Liver (tissue), 3 donors: ENCODE results near the gene MRPL54.

Experiments
- FOXA1 ChIP-seq: IDR thresholded peaks from 2 replicates; pipeline ENCODE4 v1.6.1; 2016; ENCODE audit warnings: antibody characterized with exemption
- JUND ChIP-seq, 2 donors: IDR thresholded peaks; 2 replicates each; pipeline ENCODE4 v1.6.1; 2016; ENCODE audit warnings: antibody characterized with exemption in 2 of 2
- RAD21 ChIP-seq, 2 donors: IDR thresholded peaks; 2 replicates each; pipeline ENCODE4 v1.6.1; 2016; ENCODE audit warnings: antibody characterized with exemption in 2 of 2, mild to moderate bottlenecking in 2 of 2
- RXRA ChIP-seq, 2 donors: IDR thresholded peaks; 2 replicates each; pipeline ENCODE4 v1.6.1; 2017 to 2018; ENCODE audit warnings: antibody characterized with exemption in 2 of 2, mild to moderate bottlenecking in 1 of 2
- SP1 ChIP-seq: IDR thresholded peaks from 2 replicates; pipeline ENCODE4 v1.6.1; 2018; ENCODE audit warnings: antibody characterized with exemption, mild to moderate bottlenecking
- TAF1 ChIP-seq: conservative IDR thresholded peaks from 2 replicates; pipeline ENCODE4 v1.6.1; 2016; ENCODE audit warnings: antibody characterized with exemption, mild to moderate bottlenecking
- YY1 ChIP-seq: IDR thresholded peaks from 2 replicates; pipeline ENCODE4 v1.6.1; 2016; ENCODE audit warnings: antibody characterized with exemption, mild to moderate bottlenecking
- TF ChIP-seq, protein P1 (sequence below): fragments of 150-350 bp; IDR thresholded peaks from 2 replicates; pipeline ENCODE4 v1.5.1; 2017; ENCODE audit warnings: improper control_type of control experiment, low read depth, low read length; ENCODE audit not compliant: missing input control
- TF ChIP-seq, protein P2 (sequence below): IDR thresholded peaks from 2 replicates; pipeline ENCODE4 v1.6.1; 2016; ENCODE audit warnings: antibody characterized with exemption, mild to moderate bottlenecking
- TF ChIP-seq, protein P3 (sequence below): IDR thresholded peaks from 2 replicates; pipeline ENCODE4 v1.6.1; 2016; ENCODE audit warnings: antibody characterized with exemption
- TF ChIP-seq, protein P4 (sequence below): IDR thresholded peaks from 2 replicates; pipeline ENCODE4 v1.6.1; 2016; ENCODE audit warnings: antibody characterized with exemption
- TF ChIP-seq, protein P5 (sequence below): IDR thresholded peaks from 2 replicates; pipeline ENCODE4 v1.6.1; 2016; ENCODE audit warnings: antibody characterized with exemption
- donor health status: healthy.
- donor health status: healthy.

DNA sequence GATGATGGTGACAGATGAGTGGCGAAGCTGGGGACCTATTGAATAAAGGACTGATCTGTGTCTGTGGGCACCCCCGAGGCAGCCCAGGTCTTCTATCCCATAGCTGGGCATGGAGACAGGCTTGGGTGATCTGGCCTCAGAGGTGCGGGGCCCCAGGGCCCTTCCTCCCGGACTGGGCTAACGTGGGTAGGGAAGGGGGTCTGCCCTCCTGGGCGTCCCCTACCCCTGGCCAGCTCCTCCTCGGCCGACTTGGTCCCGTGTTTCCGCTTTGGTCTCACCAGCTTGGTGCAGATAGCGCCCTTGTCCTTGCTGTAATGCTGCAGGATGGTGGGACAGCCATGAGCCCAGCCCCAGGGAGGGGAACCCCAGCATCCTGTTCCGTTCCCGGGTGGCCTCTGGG, 20.4 kb downstream of the MRPL54 start:
- TF ChIP-seq, protein P1, sequence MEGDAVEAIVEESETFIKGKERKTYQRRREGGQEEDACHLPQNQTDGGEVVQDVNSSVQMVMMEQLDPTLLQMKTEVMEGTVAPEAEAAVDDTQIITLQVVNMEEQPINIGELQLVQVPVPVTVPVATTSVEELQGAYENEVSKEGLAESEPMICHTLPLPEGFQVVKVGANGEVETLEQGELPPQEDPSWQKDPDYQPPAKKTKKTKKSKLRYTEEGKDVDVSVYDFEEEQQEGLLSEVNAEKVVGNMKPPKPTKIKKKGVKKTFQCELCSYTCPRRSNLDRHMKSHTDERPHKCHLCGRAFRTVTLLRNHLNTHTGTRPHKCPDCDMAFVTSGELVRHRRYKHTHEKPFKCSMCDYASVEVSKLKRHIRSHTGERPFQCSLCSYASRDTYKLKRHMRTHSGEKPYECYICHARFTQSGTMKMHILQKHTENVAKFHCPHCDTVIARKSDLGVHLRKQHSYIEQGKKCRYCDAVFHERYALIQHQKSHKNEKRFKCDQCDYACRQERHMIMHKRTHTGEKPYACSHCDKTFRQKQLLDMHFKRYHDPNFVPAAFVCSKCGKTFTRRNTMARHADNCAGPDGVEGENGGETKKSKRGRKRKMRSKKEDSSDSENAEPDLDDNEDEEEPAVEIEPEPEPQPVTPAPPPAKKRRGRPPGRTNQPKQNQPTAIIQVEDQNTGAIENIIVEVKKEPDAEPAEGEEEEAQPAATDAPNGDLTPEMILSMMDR = no peak
- TF ChIP-seq, protein P2, sequence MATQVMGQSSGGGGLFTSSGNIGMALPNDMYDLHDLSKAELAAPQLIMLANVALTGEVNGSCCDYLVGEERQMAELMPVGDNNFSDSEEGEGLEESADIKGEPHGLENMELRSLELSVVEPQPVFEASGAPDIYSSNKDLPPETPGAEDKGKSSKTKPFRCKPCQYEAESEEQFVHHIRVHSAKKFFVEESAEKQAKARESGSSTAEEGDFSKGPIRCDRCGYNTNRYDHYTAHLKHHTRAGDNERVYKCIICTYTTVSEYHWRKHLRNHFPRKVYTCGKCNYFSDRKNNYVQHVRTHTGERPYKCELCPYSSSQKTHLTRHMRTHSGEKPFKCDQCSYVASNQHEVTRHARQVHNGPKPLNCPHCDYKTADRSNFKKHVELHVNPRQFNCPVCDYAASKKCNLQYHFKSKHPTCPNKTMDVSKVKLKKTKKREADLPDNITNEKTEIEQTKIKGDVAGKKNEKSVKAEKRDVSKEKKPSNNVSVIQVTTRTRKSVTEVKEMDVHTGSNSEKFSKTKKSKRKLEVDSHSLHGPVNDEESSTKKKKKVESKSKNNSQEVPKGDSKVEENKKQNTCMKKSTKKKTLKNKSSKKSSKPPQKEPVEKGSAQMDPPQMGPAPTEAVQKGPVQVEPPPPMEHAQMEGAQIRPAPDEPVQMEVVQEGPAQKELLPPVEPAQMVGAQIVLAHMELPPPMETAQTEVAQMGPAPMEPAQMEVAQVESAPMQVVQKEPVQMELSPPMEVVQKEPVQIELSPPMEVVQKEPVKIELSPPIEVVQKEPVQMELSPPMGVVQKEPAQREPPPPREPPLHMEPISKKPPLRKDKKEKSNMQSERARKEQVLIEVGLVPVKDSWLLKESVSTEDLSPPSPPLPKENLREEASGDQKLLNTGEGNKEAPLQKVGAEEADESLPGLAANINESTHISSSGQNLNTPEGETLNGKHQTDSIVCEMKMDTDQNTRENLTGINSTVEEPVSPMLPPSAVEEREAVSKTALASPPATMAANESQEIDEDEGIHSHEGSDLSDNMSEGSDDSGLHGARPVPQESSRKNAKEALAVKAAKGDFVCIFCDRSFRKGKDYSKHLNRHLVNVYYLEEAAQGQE = no peak
- TF ChIP-seq, protein P3, sequence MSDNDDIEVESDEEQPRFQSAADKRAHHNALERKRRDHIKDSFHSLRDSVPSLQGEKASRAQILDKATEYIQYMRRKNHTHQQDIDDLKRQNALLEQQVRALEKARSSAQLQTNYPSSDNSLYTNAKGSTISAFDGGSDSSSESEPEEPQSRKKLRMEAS = no peak
- TF ChIP-seq, protein P4, sequence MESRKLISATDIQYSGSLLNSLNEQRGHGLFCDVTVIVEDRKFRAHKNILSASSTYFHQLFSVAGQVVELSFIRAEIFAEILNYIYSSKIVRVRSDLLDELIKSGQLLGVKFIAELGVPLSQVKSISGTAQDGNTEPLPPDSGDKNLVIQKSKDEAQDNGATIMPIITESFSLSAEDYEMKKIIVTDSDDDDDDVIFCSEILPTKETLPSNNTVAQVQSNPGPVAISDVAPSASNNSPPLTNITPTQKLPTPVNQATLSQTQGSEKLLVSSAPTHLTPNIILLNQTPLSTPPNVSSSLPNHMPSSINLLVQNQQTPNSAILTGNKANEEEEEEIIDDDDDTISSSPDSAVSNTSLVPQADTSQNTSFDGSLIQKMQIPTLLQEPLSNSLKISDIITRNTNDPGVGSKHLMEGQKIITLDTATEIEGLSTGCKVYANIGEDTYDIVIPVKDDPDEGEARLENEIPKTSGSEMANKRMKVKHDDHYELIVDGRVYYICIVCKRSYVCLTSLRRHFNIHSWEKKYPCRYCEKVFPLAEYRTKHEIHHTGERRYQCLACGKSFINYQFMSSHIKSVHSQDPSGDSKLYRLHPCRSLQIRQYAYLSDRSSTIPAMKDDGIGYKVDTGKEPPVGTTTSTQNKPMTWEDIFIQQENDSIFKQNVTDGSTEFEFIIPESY = no peak
- no peak for TF ChIP-seq YY1
- no peak for TF ChIP-seq SP1
- TF ChIP-seq RXRA (IDR thresholded peaks at IDR 0.05) = no peak
- TF ChIP-seq, protein P5, sequence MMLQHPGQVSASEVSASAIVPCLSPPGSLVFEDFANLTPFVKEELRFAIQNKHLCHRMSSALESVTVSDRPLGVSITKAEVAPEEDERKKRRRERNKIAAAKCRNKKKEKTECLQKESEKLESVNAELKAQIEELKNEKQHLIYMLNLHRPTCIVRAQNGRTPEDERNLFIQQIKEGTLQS = no peak
- no peak for TF ChIP-seq JUND (IDR thresholded peaks at IDR 0.05)
- no peak for TF ChIP-seq RAD21 (IDR thresholded peaks at IDR 0.05)
- TF ChIP-seq FOXA1 = no peak
- TF ChIP-seq TAF1 = no peak
